Activated CD8-positive, alpha-beta memory T cell treated with anti-CD3 and anti-CD28 coated beads for 1 hour (primary cell): ENCODE measurements around the gene TM7SF2.

ENCODE experiments used
- DNase-seq, 2 donors: peaks; one replicate each; pipeline ENCODE4 v3.0.0-alpha.2; 2020; ENCODE audit warnings: low read depth in 1 of 2; ENCODE audit errors: extremely low read depth in 1 of 2

TM7SF2 gene

GRCh38 chr11:65111744-65112545 is at the start of gene TM7SF2:
Gene TM7SF2, plus strand, starts transcription at chr11:65111872. Its CDS starts 144 bp downstream, at chr11:65112016.
- DNase-seq: peak; percentile 86 to 93

- DNase-seq: no peak
Observed at GRCh38 chr11:65063532-65063931, 48.1 kb upstream of the TM7SF2 start.

- no peak for DNase-seq
Observed at GRCh38 chr11:65064847-65065240, 46.8 kb upstream of the TM7SF2 start.

GRCh38 chr11:65065851-65066250 is 45.8 kb upstream of the TM7SF2 start:
- no peak for DNase-seq

GRCh38 chr11:65066315-65066714 is 45.4 kb upstream of the TM7SF2 start:
- no peak for DNase-seq

- no peak for DNase-seq
Observed at GRCh38 chr11:65066805-65067291, 44.8 kb upstream of the TM7SF2 start.

- DNase-seq: no peak
Observed at GRCh38 chr11:65067446-65067845, 44.2 kb upstream of the TM7SF2 start.

- DNase-seq: no peak
Observed at GRCh38 chr11:65069217-65069616, 42.5 kb upstream of the TM7SF2 start.

- no peak for DNase-seq
Observed at GRCh38 chr11:65071907-65072630, 39.6 kb upstream of the TM7SF2 start.

- DNase-seq: no peak
Observed at GRCh38 chr11:65072631-65072966, 39.1 kb upstream of the TM7SF2 start.

GRCh38 chr11:65077451-65077850 is 34.2 kb upstream of the TM7SF2 start:
- no peak for DNase-seq

GRCh38 chr11:65078151-65078550 is 33.5 kb upstream of the TM7SF2 start:
- peak; percentile 37 to 57 for DNase-seq

GRCh38 chr11:65078786-65079342 is 32.8 kb upstream of the TM7SF2 start:
- no peak for DNase-seq

GRCh38 chr11:65083134-65083833 is 28.4 kb upstream of the TM7SF2 start:
- DNase-seq: no peak

GRCh38 chr11:65083834-65084597 is 27.7 kb upstream of the TM7SF2 start, which contains the start of the genes CDCA5 and ZFPL1:
Gene CDCA5, minus strand, starts transcription at chr11:65084040. Its CDS starts 62 bp downstream, at chr11:65083978.
Gene ZFPL1, plus strand, starts transcription at chr11:65084222. Its CDS starts 477 bp downstream, at chr11:65084699.
- peak; percentile 85 to 94 for DNase-seq

- DNase-seq: no peak
Observed at GRCh38 chr11:65084598-65085375, 26.9 kb upstream of the TM7SF2 start.

- DNase-seq: no peak
Observed at GRCh38 chr11:65085446-65085845, 26.2 kb upstream of the TM7SF2 start.

GRCh38 chr11:65086809-65087208 is 24.9 kb upstream of the TM7SF2 start:
- DNase-seq: no peak

GRCh38 chr11:65087216-65087615 is 24.5 kb upstream of the TM7SF2 start:
- DNase-seq: no peak
